H9 (cell line): ENCODE results near the gene FBXL16. TPM values are rescaled to one million over a fixed set of nuclear protein-coding genes. Genes with fewer than 3 reads are reported as not detected.

Experiments used
- DNase-seq: peaks from one replicate; pipeline ENCODE4 v3.0.0-alpha.2; 2017
- H2AFZ ChIP-seq: one replicate; pipeline ENCODE4 v1.6.1; 2013; ENCODE audit warnings: mild to moderate bottlenecking, low read length, control low read depth, moderate library complexity
- H2AK5ac ChIP-seq: 2 replicates; pipeline ENCODE4 v1.6.1; 2013; ENCODE audit warnings: low read length, control low read depth, mixed read lengths; ENCODE audit not compliant: insufficient read length
- H2BK120ac ChIP-seq: one replicate; pipeline ENCODE4 v1.6.1; 2013; ENCODE audit warnings: low read depth, mild to moderate bottlenecking, low read length, control low read depth, inconsistent platforms; ENCODE audit not compliant: poor library complexity, severe bottlenecking
- H2BK12ac ChIP-seq: 2 replicates; pipeline ENCODE4 v1.6.1; 2013; ENCODE audit warnings: low read length, control low read depth, mixed read lengths, low read depth; ENCODE audit not compliant: insufficient read length
- H2BK15ac ChIP-seq: 2 replicates; pipeline ENCODE4 v1.6.1; 2013; ENCODE audit warnings: low read depth, low read length, control low read depth
- H2BK20ac ChIP-seq: one replicate; pipeline ENCODE4 v1.6.1; 2013; ENCODE audit warnings: low read depth, mild to moderate bottlenecking, low read length, control low read depth, inconsistent platforms; ENCODE audit not compliant: poor library complexity, severe bottlenecking
- H2BK5ac ChIP-seq: 2 replicates; pipeline ENCODE4 v1.6.1; 2013; ENCODE audit warnings: low read length, control low read depth, mixed read lengths; ENCODE audit not compliant: insufficient read length
- H3K14ac ChIP-seq: 2 replicates; pipeline ENCODE4 v1.6.1; 2013; ENCODE audit warnings: low read length, control low read depth; ENCODE audit not compliant: insufficient read depth
- H3K18ac ChIP-seq: 2 replicates; pipeline ENCODE4 v1.6.1; 2013; ENCODE audit warnings: low read depth, mild to moderate bottlenecking, mixed read lengths, low read length, control low read depth; ENCODE audit not compliant: insufficient read length
- H3K23ac ChIP-seq: 2 replicates; pipeline ENCODE4 v1.6.1; 2013; ENCODE audit warnings: low read length, control low read depth, mixed read lengths, low read depth; ENCODE audit not compliant: insufficient read length
- H3K23me2 ChIP-seq: 2 replicates; pipeline ENCODE4 v1.6.1; 2013; ENCODE audit warnings: low read depth, mild to moderate bottlenecking, mixed read lengths, low read length, control low read depth; ENCODE audit not compliant: insufficient read length, poor library complexity, severe bottlenecking
- H3K27ac ChIP-seq: 2 replicates; pipeline ENCODE4 v1.5.1; 2013; ENCODE audit warnings: low read length, control low read depth, mixed read lengths, low read depth; ENCODE audit not compliant: insufficient read length
- H3K27me3 ChIP-seq: 2 replicates; pipeline ENCODE4 v1.6.1; 2013; ENCODE audit warnings: low read length, control low read depth, inconsistent platforms; ENCODE audit not compliant: insufficient read depth
- H3K4ac ChIP-seq: 2 replicates; pipeline ENCODE4 v1.6.1; 2013; ENCODE audit warnings: low read depth, mild to moderate bottlenecking, control low read depth, inconsistent platforms, low read length, moderate library complexity
- H3K4me1 ChIP-seq: 2 replicates; pipeline ENCODE4 v1.6.1; 2013; ENCODE audit warnings: low read length, control low read depth, inconsistent platforms; ENCODE audit not compliant: insufficient read depth
- H3K4me2 ChIP-seq: 2 replicates; pipeline ENCODE4 v1.6.1; 2013; ENCODE audit warnings: low read length, control low read depth, mixed read lengths; ENCODE audit not compliant: insufficient read length, insufficient read depth
- H3K56ac ChIP-seq: 2 replicates; pipeline ENCODE4 v1.6.1; 2013; ENCODE audit warnings: low read depth, mild to moderate bottlenecking, mixed read lengths, low read length, control low read depth; ENCODE audit not compliant: insufficient read length
- H3K79me1 ChIP-seq: 2 replicates; pipeline ENCODE4 v1.6.1; 2013; ENCODE audit warnings: low read depth, mild to moderate bottlenecking, moderate library complexity, low read length, control low read depth, inconsistent platforms; ENCODE audit not compliant: insufficient read depth, poor library complexity, severe bottlenecking
- H3K79me2 ChIP-seq: 2 replicates; pipeline ENCODE4 v1.6.1; 2013; ENCODE audit warnings: low read length, control low read depth, inconsistent platforms; ENCODE audit not compliant: insufficient read depth
- H3K9ac ChIP-seq: 2 replicates; pipeline ENCODE4 v1.6.1; 2013; ENCODE audit warnings: low read length, control low read depth, mixed read lengths; ENCODE audit not compliant: insufficient read length; ENCODE audit errors: extremely low read depth
- H3K9me3 ChIP-seq: one replicate; pipeline ENCODE4 v1.6.1; 2013; ENCODE audit warnings: low read depth, low read length, inconsistent platforms; ENCODE audit not compliant: control insufficient read depth
- H3T11ph ChIP-seq: one replicate; pipeline ENCODE4 v1.6.1; 2013; ENCODE audit warnings: mild to moderate bottlenecking, low read length, control low read depth, inconsistent platforms
- H4K20me1 ChIP-seq: one replicate; pipeline ENCODE4 v1.6.1; 2013; ENCODE audit not compliant: control insufficient read depth, insufficient read length, insufficient read depth
- H4K5ac ChIP-seq: 2 replicates; pipeline ENCODE4 v1.6.1; 2013; ENCODE audit warnings: low read depth, mild to moderate bottlenecking, mixed read lengths, low read length, control low read depth; ENCODE audit not compliant: insufficient read length
- H4K8ac ChIP-seq: replicated peaks from 2 replicates; pipeline ENCODE4 v1.6.1; 2013; ENCODE audit warnings: low read length, control low read depth, mixed read lengths, low read depth; ENCODE audit not compliant: insufficient read length
- H4K91ac ChIP-seq: 2 replicates; pipeline ENCODE4 v1.6.1; 2013; ENCODE audit warnings: low read depth, mild to moderate bottlenecking, moderate library complexity, mixed read lengths, low read length, control low read depth; ENCODE audit not compliant: insufficient read length
- H3K27ac Mint-ChIP-seq, 3 experiments: 2 replicates in 2 of 3; 3 replicates in 1 of 3; pipeline ENCODE4 v1.8.0; 2020 to 2021; ENCODE audit warnings: mixed read lengths in 3 of 3, mild to moderate bottlenecking in 1 of 3, moderate library complexity in 1 of 3
- H3K27me3 Mint-ChIP-seq: 2 replicates; pipeline ENCODE4 v1.8.0; 2021; ENCODE audit warnings: low read depth, mild to moderate bottlenecking, moderate library complexity, mixed read lengths
- H3K36me3 Mint-ChIP-seq, 3 experiments: 2 replicates in 2 of 3; 3 replicates in 1 of 3; pipeline ENCODE4 v1.8.0; 2020 to 2021; ENCODE audit warnings: low read depth in 3 of 3, mixed read lengths in 3 of 3; ENCODE audit not compliant: insufficient read depth in 1 of 3
- H3K4me1 Mint-ChIP-seq, 2 experiments: 2 replicates each; pipeline ENCODE4 v1.8.0; 2020; ENCODE audit warnings: mixed read lengths in 2 of 2
- H3K4me3 Mint-ChIP-seq, 2 experiments: 2 replicates in 1 of 2; 3 replicates in 1 of 2; pipeline ENCODE4 v1.8.0; 2020 to 2021; ENCODE audit warnings: mild to moderate bottlenecking in 2 of 2, mixed read lengths in 2 of 2, moderate library complexity in 1 of 2
- H3K9me3 Mint-ChIP-seq, 2 experiments: 2 replicates in 1 of 2; 3 replicates in 1 of 2; pipeline ENCODE4 v1.8.0; 2020; ENCODE audit warnings: mild to moderate bottlenecking in 2 of 2, mixed read lengths in 2 of 2, moderate library complexity in 1 of 2
- CTCF ChIP-seq: fragments of 200-600 bp; sonication (generic); conservative IDR thresholded peaks from 3 replicates; pipeline ENCODE4 v1.8.0; 2021; ENCODE audit warnings: antibody characterized with exemption, mild to moderate bottlenecking
- WGBS: extraction: QIAGEN DNeasy Blood & Tissue Kit; methylation state at CpG from one replicate; pipeline ENCODE4 v1.1.7; 2013; ENCODE audit warnings: missing lambda C conversion rate, low lambda C conversion rate, mixed read lengths; ENCODE audit not compliant: insufficient read length; ENCODE audit errors: extremely low coverage; 5-methylcytosine and 5-hydroxymethylcytosine counted together
- total RNA-seq: library from RNA; stranded (reverse); gene quantifications from 2 replicates; pipeline ENCODE4 v1.2.1, GENCODE V29; 2021

The FBXL16 gene
- total RNA-seq, 1 experiment from 2014 or later: 9.6 TPM

- H2BK20ac ChIP-seq: no peak overlapping the region
- no peak overlapping the region for H2BK15ac ChIP-seq
- no peak overlapping the region for H3K14ac ChIP-seq
- no peak overlapping the region for H2AFZ ChIP-seq
- no peaks in the 10 kb centered on the region for H3K23me2 ChIP-seq
- H3K56ac ChIP-seq: no peak overlapping the region
- H3K79me2 ChIP-seq: no peaks in the 10 kb centered on the region
- DNase-seq: no peak
- no peak overlapping the region for H3K9ac ChIP-seq
- no peak overlapping the region for H3K4me3 Mint-ChIP-seq
- H4K8ac ChIP-seq: no peak overlapping the region
- no peaks in the 10 kb centered on the region for H3K27me3 ChIP-seq
- no CpG with 5 or more reads among the region's 12 CpGs for WGBS
- no peak overlapping the region for H4K91ac ChIP-seq
- no peak overlapping the region for H2BK120ac ChIP-seq
- H4K5ac ChIP-seq: no peak overlapping the region
- peaks cover 0 to 2% (median 0%) of the 10 kb centered on the region in 3 experiments; a peak in 1 of 7 replicates for H3K36me3 Mint-ChIP-seq
- no peak overlapping the region for H3K18ac ChIP-seq
- H3K9me3 ChIP-seq: no peaks in the 10 kb centered on the region
- H3K4ac ChIP-seq: no peak overlapping the region
- H3K27ac ChIP-seq: no peak overlapping the region
- no peak overlapping the region for H3T11ph ChIP-seq
- H4K20me1 ChIP-seq: no peaks in the 10 kb centered on the region
- TF ChIP-seq CTCF: no peak
- no peak overlapping the region for H3K23ac ChIP-seq
- no peaks in the 10 kb centered on the region for H3K27me3 Mint-ChIP-seq
- no peak overlapping the region for H3K4me2 ChIP-seq
- peaks cover 0 to 4% of the 10 kb centered on the region in 2 experiments; a peak in 1 of 4 replicates for H3K4me1 Mint-ChIP-seq
- no peak overlapping the region for H2AK5ac ChIP-seq
- no peak overlapping the region for H2BK5ac ChIP-seq
- H3K4me1 ChIP-seq: no peaks in the 10 kb centered on the region
- no peak overlapping the region for H3K27ac Mint-ChIP-seq
- H3K9me3 Mint-ChIP-seq: no peaks in the 10 kb centered on the region
- H3K79me1 ChIP-seq: no peaks in the 10 kb centered on the region
- H2BK12ac ChIP-seq: no peak overlapping the region
Observed at GRCh38 chr16:654034-654433, 51.6 kb downstream of the FBXL16 start.
